HepG2 (cell line): ENCODE results near the gene SLC25A48. TPM values are rescaled to one million over a fixed set of nuclear protein-coding genes. Genes with fewer than 3 reads are reported as not detected.

Source experiments
- ATAC-seq: fragments of 200-7000 bp; cut with Tn5 transposase; 3 replicates; pipeline ENCODE4 v1.9.1; 2020; ENCODE audit warnings: mild to moderate bottlenecking, moderate library complexity
- BruUV-seq: library from RNA; stranded (reverse); fragments of 400-500 nt; replicated peaks from 2 replicates; lab custom pipeline; 2021; lab: Mats Ljungman, UMichigan
- CTCF ChIA-PET: fragments of 300-600 bp; formaldehyde crosslinking; extraction: SDS; loops from one replicate; lab custom pipeline; 2021; ENCODE audit warnings: low total read pairs, inconsistent platforms, low intra/inter-chr PET ratio; lab: Yijun Ruan, JAX
- POLR2A ChIA-PET: fragments of 350-600 bp; sonication (Branson Sonifier 250); formaldehyde crosslinking; loops from one replicate; lab custom pipeline; 2020; ENCODE audit warnings: antibody characterized with exemption, inconsistent platforms; lab: Yijun Ruan, JAX
- DNase-seq: peaks from one replicate; pipeline ENCODE4 v3.0.0-alpha.2; 2015; ENCODE audit warnings: low spot score
- FAIRE-seq: peaks from 3 replicates; lab custom pipeline; 2011; peaks lifted over from hg19 to GRCh38; lab: Jason Lieb, UNC
- H2AFZ ChIP-seq: one replicate; pipeline ENCODE4 v1.6.1; 2011; ENCODE audit warnings: low read length, inconsistent platforms
- H3K27ac ChIP-seq: fragments of 300-600 bp; 3 replicates; pipeline ENCODE4 v1.8.0; 2011; ENCODE audit warnings: mixed run types, mild to moderate bottlenecking, mixed read lengths, low read length, inconsistent platforms; ENCODE audit not compliant: insufficient read depth; ENCODE audit errors: extremely low read length
- H3K27me3 ChIP-seq, 2 experiments: fragments of 200-600 bp in 1 of 2; 2 replicates in 1 of 2; 3 replicates in 1 of 2; pipeline versions ENCODE4 v1.6.0 to v1.8.0; 2011; ENCODE audit warnings: low read length in 2 of 2, mild to moderate bottlenecking in 2 of 2, moderate library complexity in 2 of 2, inconsistent platforms in 1 of 2; ENCODE audit not compliant: insufficient read depth in 2 of 2, control insufficient read depth in 1 of 2
- H3K36me3 ChIP-seq, 2 experiments: fragments of 200-600 bp in 1 of 2; replicated peaks in 1 of 2; 2 replicates in 1 of 2; 3 replicates in 1 of 2; pipeline versions ENCODE4 v1.5.1 to v1.8.0; 2011; ENCODE audit warnings: low read length in 2 of 2, inconsistent platforms in 1 of 2; ENCODE audit not compliant: insufficient read depth in 2 of 2, control insufficient read depth in 1 of 2
- H3K4me1 ChIP-seq: 2 replicates; pipeline ENCODE4 v1.5.1; 2012; ENCODE audit warnings: low read length, inconsistent platforms; ENCODE audit not compliant: insufficient read depth
- H3K4me2 ChIP-seq: 2 replicates; pipeline ENCODE4 v1.6.0; 2011; ENCODE audit warnings: low read depth, low read length, inconsistent platforms
- H3K4me3 ChIP-seq, 3 experiments: fragments of 200-600 bp in 1 of 3; sonication (generic), shearing (Covaris generic) in 1 of 3; replicated peaks in 1 of 3; 2 replicates each; pipeline ENCODE4 v1.5.1; 2011 to 2016; ENCODE audit warnings: low read length in 3 of 3, inconsistent platforms in 2 of 3, low read depth in 2 of 3, mild to moderate bottlenecking in 2 of 3, control low read depth in 1 of 3, mixed read lengths in 1 of 3; ENCODE audit not compliant: insufficient read depth in 1 of 3
- H3K79me2 ChIP-seq: one replicate; pipeline ENCODE4 v1.6.1; 2011; ENCODE audit warnings: low read length, inconsistent platforms; ENCODE audit not compliant: insufficient read depth
- H3K9ac ChIP-seq: 2 replicates; pipeline ENCODE4 v1.6.0; 2011; ENCODE audit warnings: mild to moderate bottlenecking, low read depth, low read length, inconsistent platforms; ENCODE audit not compliant: insufficient read depth
- H3K9me3 ChIP-seq: 2 replicates; pipeline ENCODE4 v1.5.1; 2012; ENCODE audit warnings: mild to moderate bottlenecking, low read length
- H4K20me1 ChIP-seq: 2 replicates; pipeline ENCODE4 v1.6.0; 2011; ENCODE audit warnings: inconsistent platforms, mild to moderate bottlenecking, low read length, moderate library complexity; ENCODE audit not compliant: insufficient read depth
- AGO2 ChIP-seq: fragments of 200-400 bp; formaldehyde crosslinking; optimal IDR thresholded peaks from 2 replicates; pipeline ENCODE3; 2017; ENCODE audit warnings: mild to moderate bottlenecking, low read depth, low read length, moderate library complexity
- ARID4A ChIP-seq: sonication (generic); formaldehyde crosslinking; IDR thresholded peaks from 2 replicates; pipeline ENCODE4 v1.5.0; 2020; ENCODE audit warnings: mild to moderate bottlenecking, missing genetic modification reagents, borderline replicate concordance
- E2F5 ChIP-seq: sonication (generic); formaldehyde crosslinking; conservative IDR thresholded peaks from 2 replicates; pipeline ENCODE4 v1.4.0; 2020; ENCODE audit warnings: missing genetic modification reagents
- EED ChIP-seq: sonication (generic); formaldehyde crosslinking; IDR thresholded peaks from 2 replicates; pipeline ENCODE4 v1.5.0; 2020; ENCODE audit warnings: mild to moderate bottlenecking, missing genetic modification reagents
- KLF9 ChIP-seq: IDR thresholded peaks from 2 replicates; pipeline ENCODE4 v1.6.1; 2016; ENCODE audit warnings: low read depth
- NRL ChIP-seq: sonication (generic); formaldehyde crosslinking; IDR thresholded peaks from 2 replicates; pipeline ENCODE4 v1.5.0; 2020; ENCODE audit warnings: missing genetic modification reagents, mild to moderate bottlenecking, moderate library complexity, borderline replicate concordance
- POLR2G ChIP-seq: fragments of 200-400 bp; formaldehyde crosslinking; IDR thresholded peaks from 2 replicates; pipeline ENCODE4 v1.6.1; 2018; ENCODE audit warnings: mild to moderate bottlenecking, low read depth, low read length, moderate library complexity
- STAT5B ChIP-seq: sonication (generic); formaldehyde crosslinking; IDR thresholded peaks from 2 replicates; pipeline ENCODE4 v1.4.0; 2020; ENCODE audit warnings: missing genetic modification reagents
- THYN1 ChIP-seq: sonication (generic); formaldehyde crosslinking; IDR thresholded peaks from 2 replicates; pipeline ENCODE4 v1.8.1; 2023; ENCODE audit warnings: low read depth, mild to moderate bottlenecking, moderate library complexity, missing genetic modification reagents, borderline replicate concordance
- ZFP36 ChIP-seq: fragments of 150-350 bp; IDR thresholded peaks from 2 replicates; pipeline ENCODE4 v1.6.1; 2018; ENCODE audit warnings: borderline replicate concordance, low read length, low read depth; ENCODE audit not compliant: partially characterized antibody
- ZNF263 ChIP-seq: sonication (generic); formaldehyde crosslinking; IDR thresholded peaks from 2 replicates; pipeline ENCODE4 v1.4.0; 2020; ENCODE audit warnings: missing genetic modification reagents
- ZNF557 ChIP-seq: sonication (generic); formaldehyde crosslinking; IDR thresholded peaks from 2 replicates; pipeline ENCODE4 v1.4.0; 2020; ENCODE audit warnings: missing genetic modification reagents
- ZNF652 ChIP-seq: IDR thresholded peaks from 2 replicates; pipeline ENCODE4 v1.6.1; 2016; ENCODE audit warnings: low read depth, borderline replicate concordance
- ZSCAN12 ChIP-seq: sonication (generic); formaldehyde crosslinking; IDR thresholded peaks from 2 replicates; pipeline ENCODE4 v1.9.0; 2021; ENCODE audit warnings: mild to moderate bottlenecking, missing genetic modification reagents
- WGBS: methylation state at CpG from one replicate; pipeline ENCODE4 v1.1.6; 2017; ENCODE audit warnings: low lambda C conversion rate; 5-methylcytosine and 5-hydroxymethylcytosine counted together
- in situ Hi-C: cut with HindIII; loops from 2 replicates; pipeline ENCODE4 v1.10.0; 2017; ENCODE audit warnings: low pct_unique_long_range_greater_than_20kb; ENCODE audit not compliant: extremely low pct_ligation_motif_present
- intact Hi-C: fragments of 100-400 bp; cut with micrococcal nuclease; formaldehyde crosslinking; loops from one replicate; pipeline ENCODE4 v1.10.0; 2022; ENCODE audit not compliant: unreplicated experiment
- polyA plus RNA-seq, 8 experiments: library from polyadenylated mRNA; depleted of rRNA in 3 of 8; stranded (reverse) in 7 of 8; unstranded in 1 of 8; fragments of >200 nt; fragmentation: Illumina TruSeq in 4 of 8; extraction: Trizol in 4 of 8; gene quantifications; 2 replicates each; pipeline versions ENCODE4 v1.2.1 to v1.2.3, GENCODE V29; 2011 to 2016; ENCODE audit warnings: low read depth in 4 of 8, missing spikeins in 1 of 8, mixed read lengths in 1 of 8; ENCODE audit not compliant: insufficient read depth in 1 of 8
- total RNA-seq, 5 experiments: library from RNA; depleted of rRNA; stranded (reverse); fragments of >200 nt; fragmentation: Illumina TruSeq; extraction: Trizol; gene quantifications; 2 replicates each; pipeline ENCODE4 v1.2.3, GENCODE V29; 2016; ENCODE audit warnings: low read depth in 1 of 5

The SLC25A48 gene
- total and polyA plus RNA-seq, 2 of the 13 experiments (the other 11 are each of a cell fraction or from before 2014, with no cell fraction given), result 0.17 to 4.5 TPM

GRCh38 chr5:135900276-135900675 is 65.8 kb downstream of the SLC25A48 start (continued):
- TF ChIP-seq ZFP36 (no peak), THYN1 (CRISPR knock-in tag) (no peak), EED (no peak), ZNF652 (no peak)

GRCh38 chr5:135901633-135902032 is 67.2 kb downstream of the SLC25A48 start:
- Histone ChIP-seq H3K9ac (no peak overlapping the region), H3K9me3 (no peaks in the 10 kb centered on the region), H3K4me2 (no peak overlapping the region), H4K20me1 (no peaks in the 10 kb centered on the region), H3K36me3 (no peaks in the 10 kb centered on the region), H3K4me1 (no peaks in the 10 kb centered on the region), H2AFZ (no peak overlapping the region), H3K79me2 (no peaks in the 10 kb centered on the region), H3K27ac (no peak overlapping the region), H3K4me3 (no peak overlapping the region)
- in situ Hi-C loops (no loop called here), intact Hi-C loops (no loop called here)
- ATAC-seq (no peak), DNase-seq (no peak)
- POLR2A ChIA-PET, result no interaction called here
- BruUV-seq, result no TSS peak
- CTCF ChIA-PET, result no interaction called here
- 19% methylated on average over 3 of the region's 3 CpGs for WGBS
- TF ChIP-seq NRL (CRISPR knock-in tag) (no peak), ZNF557 (no peak), ZSCAN12 (no peak), E2F5 (CRISPR knock-in tag) (no peak), ZNF263 (no peak), POLR2G (no peak), KLF9 (CRISPR knock-in tag) (no peak), STAT5B (no peak), ARID4A (CRISPR knock-in tag) (no peak), AGO2 (no peak)
- TF ChIP-seq, all 625 proteins: peak for 0
- peaks cover 0 to 19% of the 10 kb centered on the region in 2 experiments; a peak in 2 of 5 replicates for H3K27me3 ChIP-seq
- no peak for FAIRE-seq
